ENCODE results near the gene MPL.
A peak's percentile ranks its signal among the peaks of the same experiment; 100 is the strongest.

MPL gene

GRCh38 chr1:43325381-43325780 is 12.2 kb upstream of the MPL start:
- DNase-seq (ENCODE audit: low spot score), result no peak

- DNase-seq (ENCODE audit: low spot score), result no peak
Measured at GRCh38 chr1:43327549-43328292, 9.9 kb upstream of the MPL start.

GRCh38 chr1:43329995-43330751 is 7.4 kb upstream of the MPL start:
- no peak for DNase-seq (ENCODE audit: low spot score)

GRCh38 chr1:43331688-43332087 is 5.9 kb upstream of the MPL start:
- no peak for DNase-seq (ENCODE audit: low spot score)

- no peak for DNase-seq (ENCODE audit: low spot score)
Measured at GRCh38 chr1:43334453-43335205, 3.0 kb upstream of the MPL start.

- DNase-seq (ENCODE audit: low spot score), result no peak
Measured at GRCh38 chr1:43338001-43338400, 383 bp downstream of the MPL start.

GRCh38 chr1:43339584-43340232 is 2.1 kb downstream of the MPL start:
- no peak for DNase-seq (ENCODE audit: low spot score)

- DNase-seq (ENCODE audit: low spot score), result no peak
Measured at GRCh38 chr1:43340559-43340958, 2.9 kb downstream of the MPL start.

GRCh38 chr1:43344267-43344850 is 6.7 kb downstream of the MPL start:
- no peak for DNase-seq (ENCODE audit: low spot score)

- DNase-seq (ENCODE audit: low spot score), result no peak
Measured at GRCh38 chr1:43345120-43345519, 7.5 kb downstream of the MPL start.

GRCh38 chr1:43346636-43347035 is 9.0 kb downstream of the MPL start:
- no peak for DNase-seq (ENCODE audit: low spot score)

GRCh38 chr1:43348343-43348808 is 10.8 kb downstream of the MPL start:
- peak; percentile 57 for DNase-seq (ENCODE audit: low spot score)

- DNase-seq (ENCODE audit: low spot score), result peak; percentile 96
Measured at GRCh38 chr1:43348809-43349593, 11.4 kb downstream of the MPL start.

- no peak for DNase-seq (ENCODE audit: low spot score)
Measured at GRCh38 chr1:43349594-43350306, 12.1 kb downstream of the MPL start.

- DNase-seq (ENCODE audit: low spot score), result no peak
Measured at GRCh38 chr1:43350976-43351375, 13.4 kb downstream of the MPL start.

- DNase-seq (ENCODE audit: low spot score), result no peak
Measured at GRCh38 chr1:43351421-43352350, 14.1 kb downstream of the MPL start.

- DNase-seq (ENCODE audit: low spot score), result no peak
Measured at GRCh38 chr1:43352351-43352705, 14.7 kb downstream of the MPL start.

GRCh38 chr1:43352881-43353280 is 15.3 kb downstream of the MPL start:
- no peak for DNase-seq (ENCODE audit: low spot score)

- DNase-seq (ENCODE audit: low spot score), result no peak
Measured at GRCh38 chr1:43354471-43354870, 16.9 kb downstream of the MPL start.
